ENCODE results near the gene CSRNP3. TPM values are rescaled to one million over a fixed set of nuclear protein-coding genes. Genes with fewer than 3 reads are reported as not detected.

Gene CSRNP3
- total RNA-seq, 4 donors from 2014 or later = 0.51 to 2.4 (median 1.1) TPM

DNA sequence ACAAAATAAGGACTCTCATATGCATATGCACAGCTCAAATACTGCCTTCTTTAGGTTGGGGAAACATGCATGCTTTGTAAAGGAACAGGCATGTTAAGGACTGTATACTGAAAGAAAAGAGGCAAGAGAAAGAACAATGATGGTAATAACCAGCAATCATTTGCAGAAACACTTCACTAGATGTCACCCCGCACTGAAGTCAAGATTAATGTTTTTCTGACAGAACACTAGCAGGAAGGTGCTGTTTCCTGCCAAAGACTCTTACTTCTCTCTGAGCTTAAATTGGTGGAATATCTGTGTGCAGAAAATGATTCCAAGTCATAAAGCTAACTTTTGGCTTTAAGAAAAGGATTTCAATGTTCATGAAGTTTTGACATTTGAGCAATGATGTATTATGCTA is 19.3 kb upstream of the CSRNP3 start:
- TF ChIP-seq, protein P1, sequence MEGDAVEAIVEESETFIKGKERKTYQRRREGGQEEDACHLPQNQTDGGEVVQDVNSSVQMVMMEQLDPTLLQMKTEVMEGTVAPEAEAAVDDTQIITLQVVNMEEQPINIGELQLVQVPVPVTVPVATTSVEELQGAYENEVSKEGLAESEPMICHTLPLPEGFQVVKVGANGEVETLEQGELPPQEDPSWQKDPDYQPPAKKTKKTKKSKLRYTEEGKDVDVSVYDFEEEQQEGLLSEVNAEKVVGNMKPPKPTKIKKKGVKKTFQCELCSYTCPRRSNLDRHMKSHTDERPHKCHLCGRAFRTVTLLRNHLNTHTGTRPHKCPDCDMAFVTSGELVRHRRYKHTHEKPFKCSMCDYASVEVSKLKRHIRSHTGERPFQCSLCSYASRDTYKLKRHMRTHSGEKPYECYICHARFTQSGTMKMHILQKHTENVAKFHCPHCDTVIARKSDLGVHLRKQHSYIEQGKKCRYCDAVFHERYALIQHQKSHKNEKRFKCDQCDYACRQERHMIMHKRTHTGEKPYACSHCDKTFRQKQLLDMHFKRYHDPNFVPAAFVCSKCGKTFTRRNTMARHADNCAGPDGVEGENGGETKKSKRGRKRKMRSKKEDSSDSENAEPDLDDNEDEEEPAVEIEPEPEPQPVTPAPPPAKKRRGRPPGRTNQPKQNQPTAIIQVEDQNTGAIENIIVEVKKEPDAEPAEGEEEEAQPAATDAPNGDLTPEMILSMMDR (IDR thresholded peaks at IDR 0.05; ENCODE audit: low read depth) = no peak

GRCh38 chr2:165452327-165452726 is 17.2 kb upstream of the CSRNP3 start:
- TF ChIP-seq, protein P1 (IDR thresholded peaks at IDR 0.05; ENCODE audit: low read depth) = no peak

- TF ChIP-seq, protein P1 (IDR thresholded peaks at IDR 0.05; ENCODE audit: low read depth) = no peak
These were observed 15.9 kb upstream of the CSRNP3 start for GRCh38 chr2:165453561-165454094.

GRCh38 chr2:165454905-165455304 is 14.6 kb upstream of the CSRNP3 start:
- TF ChIP-seq, protein P1 (IDR thresholded peaks at IDR 0.05; ENCODE audit: low read depth) = no peak

DNA sequence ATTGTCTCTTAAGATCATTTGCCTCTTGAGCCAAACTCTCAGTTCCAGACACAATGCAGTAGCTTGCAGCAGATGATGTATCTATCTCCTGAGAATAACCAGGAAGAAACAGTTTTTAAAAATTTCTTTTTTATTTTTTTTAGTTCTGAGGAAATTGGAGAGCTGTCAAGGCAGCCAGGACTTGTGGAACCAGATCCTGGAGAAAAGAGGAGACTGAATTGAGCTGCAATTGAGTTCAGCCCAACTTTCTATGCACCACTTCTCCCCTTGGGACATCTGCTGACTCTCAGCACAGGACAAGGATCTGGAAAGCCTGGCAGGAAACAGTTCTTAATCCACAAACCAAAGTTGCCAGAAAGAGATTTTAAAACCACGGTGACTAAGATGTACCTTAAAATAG is 13.5 kb upstream of the CSRNP3 start:
- TF ChIP-seq, protein P1 (IDR thresholded peaks at IDR 0.05; ENCODE audit: low read depth) = no peak

- TF ChIP-seq, protein P1 (IDR thresholded peaks at IDR 0.05; ENCODE audit: low read depth) = no peak
These were observed 7.1 kb upstream of the CSRNP3 start for GRCh38 chr2:165462443-165462842.

DNA sequence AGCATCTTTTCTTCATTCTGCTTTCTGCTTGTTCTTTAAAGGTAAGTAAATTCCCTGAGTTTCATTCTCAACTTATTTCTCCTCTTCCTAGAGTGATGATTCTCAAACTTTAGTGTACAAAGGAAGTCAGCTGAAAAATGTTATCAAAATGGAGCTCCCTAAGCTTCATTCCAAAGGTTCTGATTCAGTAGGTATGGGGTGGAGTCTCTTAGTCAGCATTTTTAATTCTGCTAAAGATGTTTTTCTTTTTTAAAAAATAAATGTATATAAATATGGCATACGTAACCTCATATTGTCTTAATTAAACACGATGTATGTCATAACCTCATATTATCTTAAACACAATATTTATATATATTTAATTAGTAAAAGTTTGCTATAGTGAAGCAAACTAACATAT is 3.1 kb upstream of the CSRNP3 start:
- TF ChIP-seq, protein P1 (IDR thresholded peaks at IDR 0.05; ENCODE audit: low read depth) = no peak
